LNCaP clone FGC (cell line): ENCODE results near the gene OXT.
"Not testable (repeated sequence)": the region's sequence is repeated elsewhere in the genome, so short reads cannot be mapped to it uniquely, and the experiment has no call there.

Source experiments
- DNase-seq: peaks from one replicate; pipeline ENCODE4 v3.0.0-alpha.2; 2011; ENCODE audit warnings: low read depth
- H3K4me3 ChIP-seq: 2 replicates; pipeline ENCODE4 v1.5.1; 2011; ENCODE audit warnings: mild to moderate bottlenecking, low read depth, low read length, control low read depth
- TF ChIP-seq, protein P1 (sequence below): IDR thresholded peaks from 2 replicates; pipeline ENCODE4 v1.5.1; 2012; ENCODE audit warnings: mild to moderate bottlenecking; ENCODE audit not compliant: control insufficient read depth, insufficient read depth; ENCODE audit errors: extremely low read depth

The OXT gene

DNA sequence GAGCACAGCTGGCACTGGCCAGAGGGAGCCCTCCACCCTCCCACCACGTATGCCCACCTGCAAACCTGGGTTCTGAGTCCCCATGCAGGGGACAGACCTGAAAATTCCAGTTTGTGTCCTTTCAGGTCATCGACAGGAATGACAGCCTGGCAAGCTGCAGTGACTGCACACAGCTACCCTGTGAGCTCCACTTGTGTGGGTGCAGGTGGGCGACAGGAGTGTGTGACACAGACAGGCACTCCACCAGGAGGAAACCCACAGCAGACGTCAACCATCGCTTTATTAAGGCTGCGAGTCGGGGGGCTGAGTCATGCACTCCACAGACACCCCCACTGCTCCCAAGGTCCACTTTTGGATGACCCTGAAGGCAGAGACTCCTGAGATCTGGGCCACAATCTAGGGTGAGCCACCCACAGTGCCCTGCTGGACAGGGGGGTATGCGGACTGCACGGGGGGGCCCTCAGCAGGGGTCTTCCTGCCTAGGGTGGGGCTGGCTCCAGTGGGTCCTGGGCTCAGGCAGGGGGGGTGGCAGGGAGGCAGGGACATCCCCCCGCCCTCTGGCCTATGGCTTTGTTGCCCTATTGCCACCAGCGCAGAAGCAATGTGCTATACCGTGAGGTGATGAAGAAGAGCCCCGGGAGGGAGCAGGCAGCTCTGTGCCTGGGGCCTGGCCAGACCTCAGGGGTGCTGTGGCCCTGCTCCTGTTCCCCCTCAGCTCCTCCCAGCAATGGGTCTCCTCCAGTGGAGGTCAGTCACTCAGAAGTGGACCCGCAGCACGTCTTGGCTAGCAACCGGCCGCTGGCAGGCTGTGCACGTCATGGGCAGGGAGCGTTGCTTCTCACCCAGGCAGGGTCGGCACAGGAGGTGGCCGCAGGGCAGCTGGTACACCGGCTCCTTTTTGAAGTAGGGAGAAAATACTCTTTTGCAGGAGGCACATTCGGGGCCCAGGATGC is 38.2 kb downstream of the OXT start:
- no peak for DNase-seq
- H3K4me3 ChIP-seq = no peak overlapping the region
- TF ChIP-seq, protein P1, sequence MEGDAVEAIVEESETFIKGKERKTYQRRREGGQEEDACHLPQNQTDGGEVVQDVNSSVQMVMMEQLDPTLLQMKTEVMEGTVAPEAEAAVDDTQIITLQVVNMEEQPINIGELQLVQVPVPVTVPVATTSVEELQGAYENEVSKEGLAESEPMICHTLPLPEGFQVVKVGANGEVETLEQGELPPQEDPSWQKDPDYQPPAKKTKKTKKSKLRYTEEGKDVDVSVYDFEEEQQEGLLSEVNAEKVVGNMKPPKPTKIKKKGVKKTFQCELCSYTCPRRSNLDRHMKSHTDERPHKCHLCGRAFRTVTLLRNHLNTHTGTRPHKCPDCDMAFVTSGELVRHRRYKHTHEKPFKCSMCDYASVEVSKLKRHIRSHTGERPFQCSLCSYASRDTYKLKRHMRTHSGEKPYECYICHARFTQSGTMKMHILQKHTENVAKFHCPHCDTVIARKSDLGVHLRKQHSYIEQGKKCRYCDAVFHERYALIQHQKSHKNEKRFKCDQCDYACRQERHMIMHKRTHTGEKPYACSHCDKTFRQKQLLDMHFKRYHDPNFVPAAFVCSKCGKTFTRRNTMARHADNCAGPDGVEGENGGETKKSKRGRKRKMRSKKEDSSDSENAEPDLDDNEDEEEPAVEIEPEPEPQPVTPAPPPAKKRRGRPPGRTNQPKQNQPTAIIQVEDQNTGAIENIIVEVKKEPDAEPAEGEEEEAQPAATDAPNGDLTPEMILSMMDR = no peak

DNA sequence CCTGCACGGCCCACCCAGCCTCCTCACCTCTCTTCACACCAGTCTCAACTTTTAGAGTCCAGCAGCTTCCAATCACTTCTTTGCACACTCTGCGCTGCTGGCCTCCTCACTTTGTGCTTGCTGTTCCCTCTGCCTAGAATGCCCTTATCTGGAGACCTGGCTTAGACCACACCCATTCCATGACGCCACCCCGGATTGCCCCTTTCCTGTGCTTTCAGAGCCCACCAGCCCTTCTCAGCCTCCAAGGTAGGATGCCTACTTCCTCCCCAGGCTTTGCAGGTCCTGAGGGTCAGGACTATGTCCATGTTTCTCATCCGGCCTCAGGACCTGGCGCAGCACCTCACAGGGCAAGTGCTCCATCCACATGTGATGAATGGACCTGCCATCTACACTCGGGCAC is 40.1 kb downstream of the OXT start:
- no peak for DNase-seq
- TF ChIP-seq, protein P1 = no peak
- no peak overlapping the region for H3K4me3 ChIP-seq

DNA sequence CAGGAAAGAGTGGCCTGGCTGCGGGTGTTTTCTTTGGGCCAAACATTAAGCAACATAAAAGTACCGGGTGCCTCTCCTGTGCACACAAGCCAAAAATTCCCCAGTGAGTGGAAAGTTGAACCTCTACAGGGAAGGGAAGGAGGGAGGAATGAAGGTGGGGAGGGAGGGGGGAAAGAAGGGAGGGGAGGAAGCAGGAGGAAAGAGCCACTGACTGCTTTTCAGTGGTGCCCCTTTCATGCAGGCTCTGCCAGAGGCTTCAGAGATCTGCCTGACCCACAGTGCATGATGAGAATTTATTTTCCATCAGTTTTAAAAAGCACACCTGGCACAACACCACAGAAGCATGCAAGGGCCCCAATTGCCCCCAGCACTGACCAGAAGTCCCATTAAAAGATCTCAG is 40.6 kb downstream of the OXT start:
- TF ChIP-seq, protein P1 = no peak
- H3K4me3 ChIP-seq = no peak overlapping the region
- no peak for DNase-seq

DNA sequence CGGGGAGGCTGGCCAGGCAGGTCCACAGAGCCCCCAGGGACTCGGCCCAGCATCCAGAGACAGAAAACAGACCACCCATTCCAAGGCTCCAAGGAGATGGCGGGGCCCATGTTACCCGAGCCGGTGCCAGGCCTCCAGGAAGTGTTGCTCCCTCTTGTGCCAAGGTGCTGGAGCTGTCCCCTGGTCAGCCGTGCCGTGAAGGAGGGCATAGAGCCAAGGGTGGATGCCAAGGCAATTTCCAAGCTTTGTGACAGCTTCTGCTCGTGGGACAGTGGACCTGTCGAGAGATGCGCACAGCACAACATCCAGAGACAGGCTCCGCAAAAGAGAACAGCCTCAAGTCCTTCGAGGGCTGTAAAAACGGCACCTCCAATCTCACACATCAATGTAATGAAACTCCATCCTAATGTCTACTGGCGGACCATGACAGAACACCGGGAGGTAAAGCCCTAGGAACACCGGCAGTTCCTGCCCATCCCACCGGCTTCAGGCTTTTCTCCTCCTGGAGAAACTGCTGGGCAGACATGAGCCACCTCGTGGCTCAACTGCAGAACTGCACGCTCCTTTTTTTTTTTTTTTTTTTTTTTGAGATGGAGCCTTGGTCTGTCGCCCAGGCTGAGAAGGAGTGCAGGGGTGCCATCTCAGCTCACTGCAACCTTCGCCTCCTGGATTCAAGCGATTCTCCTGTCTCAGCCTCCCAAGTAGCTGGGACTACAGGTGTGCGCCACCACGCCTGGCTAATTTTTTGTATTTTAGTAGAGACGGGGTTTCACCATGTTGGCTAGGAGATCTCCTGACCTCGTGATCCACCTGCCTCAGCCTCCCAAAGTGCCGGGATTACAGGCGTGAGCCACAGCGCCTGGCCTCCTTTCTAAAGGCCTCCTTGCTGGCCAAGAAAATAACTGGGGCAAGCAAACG is 44.0 kb downstream of the OXT start:
- no peak overlapping the region for H3K4me3 ChIP-seq
- DNase-seq = peak; percentile 2
- TF ChIP-seq, protein P1 = peak; percentile 61

DNA sequence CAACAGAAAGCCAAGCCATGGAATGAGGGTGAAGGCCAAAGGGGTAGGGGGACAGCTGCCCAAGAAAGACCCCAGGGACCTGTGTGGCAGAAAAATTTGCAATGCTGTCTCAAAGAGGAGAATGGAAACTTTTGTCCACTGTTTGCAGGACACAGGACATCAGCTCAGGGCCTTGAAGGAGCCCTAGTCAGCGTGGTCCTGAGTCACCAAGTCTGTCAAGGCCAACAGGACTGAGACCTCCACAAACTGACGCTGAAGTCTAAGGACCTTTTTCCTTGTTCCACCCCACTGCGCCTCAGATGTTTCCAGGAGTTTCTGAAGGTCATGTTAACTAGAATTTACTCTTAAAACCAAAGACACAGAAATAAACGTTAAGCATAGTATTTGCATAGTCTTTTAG is 44.9 kb downstream of the OXT start:
- TF ChIP-seq, protein P1 = no peak
- DNase-seq = no peak

DNA sequence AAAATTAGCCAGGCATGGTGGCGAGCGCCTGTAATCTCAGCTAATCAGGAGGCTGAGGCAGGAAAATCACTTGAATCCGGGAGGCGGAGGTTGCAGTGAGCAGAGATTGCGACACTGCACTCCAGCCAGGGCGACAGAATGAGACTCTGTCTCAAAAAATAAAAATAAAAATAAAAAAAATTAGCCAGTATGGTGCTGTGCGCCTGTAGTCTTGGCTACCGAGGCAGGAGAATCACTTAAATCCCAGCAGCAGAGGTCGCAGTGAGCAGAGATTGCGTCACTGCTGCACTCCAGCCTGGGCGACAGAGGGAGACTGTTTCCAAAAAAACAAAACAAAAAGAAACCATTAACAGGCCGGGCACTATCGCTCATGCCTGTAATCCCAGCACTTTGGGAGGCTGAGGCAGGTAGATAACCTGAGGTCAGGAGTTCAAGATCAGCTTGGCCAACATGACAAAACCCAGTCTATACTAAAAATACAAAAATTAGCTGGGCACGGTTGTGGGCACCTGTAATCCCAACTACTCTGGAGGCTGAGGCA is 46.5 kb downstream of the OXT start:
- not testable (repeated sequence) for H3K4me3 ChIP-seq

More for the DNA sequence above, 44.9 kb downstream of the OXT start:
- no peak overlapping the region for H3K4me3 ChIP-seq

More for the DNA sequence above, 46.5 kb downstream of the OXT start:
- TF ChIP-seq, protein P1 = 0 out of 2 replicates have a peak, but pooled peaks have one; percentile 9
- not testable (repeated sequence) for DNase-seq
